Coronary artery (tissue), 2 donors: ENCODE measurements around the gene TNS2.
A peak's percentile ranks its signal among the peaks of the same experiment; 100 is the strongest.

Experiments used
- DNase-seq: peaks from one replicate; pipeline ENCODE4 v3.0.0-alpha.2; 2017; ENCODE audit warnings: low spot score
- H3K27ac ChIP-seq, 2 donors: fragments of 200-600 bp; sonication (generic); one replicate each; pipeline ENCODE4 v1.5.1; 2016 to 2019
- H3K4me3 ChIP-seq: fragments of 200-600 bp; sonication (generic); 2 replicates; pipeline ENCODE4 v1.5.1; 2016; ENCODE audit warnings: mild to moderate bottlenecking, moderate library complexity
- CTCF ChIP-seq: fragments of 200-600 bp; sonication (generic); IDR thresholded peaks from one replicate; pipeline ENCODE4 v1.5.1; 2019; ENCODE audit warnings: antibody characterized with exemption

Gene TNS2

GRCh38 chr12:53067074-53067992, 17.5 kb downstream of the TNS2 start:
- no peak overlapping the region for H3K4me3 ChIP-seq
- DNase-seq = no peak
- H3K27ac ChIP-seq = peak overlapping the region in 1 of 2 donors; percentile 96
- TF ChIP-seq CTCF = no peak

GRCh38 chr12:53067993-53068770, 18.3 kb downstream of the TNS2 start:
- DNase-seq = no peak
- peak overlapping the region; percentile 38 to 89 for H3K27ac ChIP-seq
- no peak for TF ChIP-seq CTCF
- no peak overlapping the region for H3K4me3 ChIP-seq

- TF ChIP-seq CTCF = no peak
- no peak for DNase-seq
- Histone ChIP-seq H3K4me3 (peak overlapping the region; percentile 6), H3K27ac (peak overlapping the region; percentile 38 to 89)
Observed at GRCh38 chr12:53068811-53069585, 19.1 kb downstream of the TNS2 start.

GRCh38 chr12:53069621-53070410, 20.0 kb downstream of the TNS2 start:
- no peak for TF ChIP-seq CTCF
- DNase-seq = peak; percentile 82
- Histone ChIP-seq H3K27ac (peak overlapping the region; percentile 83 to 89), H3K4me3 (peak overlapping the region; percentile 11)

- DNase-seq = no peak
- H3K4me3 ChIP-seq = peak overlapping the region; percentile 11
- no peak for TF ChIP-seq CTCF
- H3K27ac ChIP-seq = peak overlapping the region; percentile 83 to 89
Observed at GRCh38 chr12:53070877-53071492, 21.1 kb downstream of the TNS2 start.
